HL-60/S4 treated with retinoic acid at 250 ng/mL for 4 days and 3 days (cell line): ENCODE measurements around the gene CAGE1.

Source experiments
- in situ Hi-C: fragments of 300-500 bp; cut with MboI; formaldehyde crosslinking; loops from 2 replicates; pipeline ENCODE4 v1.7.0; 2022; ENCODE audit warnings: low sequenced_read_pairs

The CAGE1 gene

DNA sequence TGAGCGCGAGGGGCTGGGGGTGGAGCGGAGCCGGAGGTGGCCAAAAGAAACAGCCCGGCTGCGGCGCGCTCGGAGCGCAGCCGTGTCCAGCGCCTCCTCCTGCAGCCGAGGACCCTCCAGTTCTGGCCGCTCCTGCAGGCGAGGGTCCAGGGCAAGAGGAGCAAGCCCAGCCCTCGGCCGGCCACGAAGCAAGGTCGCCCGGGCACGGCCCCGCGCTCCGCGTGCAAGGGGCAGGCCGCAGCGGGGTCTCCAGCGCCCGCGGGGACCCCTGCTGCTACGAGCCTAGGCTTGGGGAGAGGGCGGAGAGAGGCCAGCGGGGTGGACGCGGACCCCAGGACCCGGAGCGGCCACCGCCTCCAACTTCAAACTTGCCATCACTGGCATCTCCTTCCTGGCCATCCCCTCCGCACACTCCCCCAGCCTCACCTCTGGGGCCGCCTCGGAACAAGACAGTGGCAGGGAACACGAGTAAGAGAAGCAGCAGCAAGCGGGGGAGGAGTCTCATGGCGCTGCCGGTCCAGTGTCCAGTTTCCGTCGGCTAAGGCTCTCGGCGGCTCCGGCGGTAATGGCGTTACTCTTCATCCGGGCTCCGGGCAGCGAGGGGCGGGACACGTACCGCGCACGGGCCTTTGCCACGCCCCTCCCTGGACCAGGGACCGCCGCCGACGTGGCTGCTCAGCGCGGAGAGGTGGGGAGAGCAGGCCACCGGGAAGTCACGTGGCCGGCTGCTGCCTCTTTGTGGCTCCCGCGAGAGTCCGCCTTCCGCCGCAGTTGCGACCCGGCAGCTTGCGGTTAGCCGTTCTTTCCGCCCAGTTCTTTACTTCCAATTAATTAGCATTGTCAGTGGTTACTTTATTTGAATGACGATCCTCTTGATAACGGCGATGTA lies 76.7 kb downstream of the CAGE1 start, which contains the start of gene SSR1:
Gene SSR1, minus strand, starts transcription at position 584 of the 889 bp plus-strand sequence. Its CDS starts 79 bp downstream, at position 505.
- in situ Hi-C loops, result no loop called here

DNA sequence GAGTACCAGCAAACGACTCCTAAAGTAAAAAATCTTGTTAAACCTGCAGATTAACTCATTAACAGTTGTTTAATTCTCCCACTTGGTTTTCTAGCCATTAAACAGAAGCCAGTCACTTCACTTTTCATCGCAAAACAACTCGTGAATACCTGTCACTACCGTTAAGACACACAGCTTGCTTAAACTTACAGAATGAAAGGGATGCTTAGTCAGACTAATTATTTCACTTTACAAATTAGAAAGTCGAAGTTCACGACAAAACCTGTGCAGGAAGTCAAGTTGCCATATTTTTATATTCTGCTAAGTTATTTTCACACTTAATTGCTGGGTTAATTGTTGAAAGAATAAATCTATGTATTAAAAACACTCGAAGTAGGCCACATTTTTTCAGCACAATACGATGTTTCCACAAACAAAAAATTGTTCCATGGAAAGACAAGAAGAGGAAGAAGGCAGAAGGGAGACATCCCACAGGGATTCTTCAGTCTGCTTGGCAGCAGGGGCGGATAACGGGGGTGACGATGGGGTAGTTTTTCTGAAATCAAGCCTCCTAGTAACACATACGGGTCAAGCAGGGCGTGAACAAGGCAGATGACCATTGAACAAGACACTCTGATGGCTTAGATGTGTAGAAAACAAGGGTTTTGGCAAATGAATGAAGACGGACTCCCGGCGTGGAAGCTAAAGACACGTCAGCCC lies 77.5 kb downstream of the CAGE1 start:
- in situ Hi-C loops, result no loop called here

- in situ Hi-C loops, result no loop called here
Measured at GRCh38 chr6:7311176-7311575, 78.4 kb downstream of the CAGE1 start.

- in situ Hi-C loops, result no loop called here
Measured at GRCh38 chr6:7309050-7309449, 80.5 kb downstream of the CAGE1 start.

- in situ Hi-C loops, result no loop called here
Measured at GRCh38 chr6:7307533-7307932, 82.0 kb downstream of the CAGE1 start.

DNA sequence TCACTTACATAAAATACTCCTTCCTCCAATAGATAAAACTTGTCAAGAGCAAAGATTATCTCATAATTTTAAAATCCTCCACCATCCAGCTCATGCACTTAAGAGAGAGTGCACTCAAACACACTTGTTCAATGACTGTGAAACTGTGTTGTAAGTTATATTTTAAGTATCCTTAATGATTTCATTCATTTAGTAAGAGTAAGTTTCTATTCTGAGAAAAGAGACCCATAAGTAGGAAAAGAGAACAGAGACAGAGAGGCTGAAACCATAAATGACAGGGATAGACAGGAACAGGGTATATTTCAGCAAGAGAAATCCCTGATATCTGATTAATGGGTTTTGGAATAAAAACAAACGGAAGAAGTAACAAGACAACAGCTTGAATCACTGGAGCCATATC lies 84.7 kb downstream of the CAGE1 start:
- in situ Hi-C loops, result no loop called here

DNA sequence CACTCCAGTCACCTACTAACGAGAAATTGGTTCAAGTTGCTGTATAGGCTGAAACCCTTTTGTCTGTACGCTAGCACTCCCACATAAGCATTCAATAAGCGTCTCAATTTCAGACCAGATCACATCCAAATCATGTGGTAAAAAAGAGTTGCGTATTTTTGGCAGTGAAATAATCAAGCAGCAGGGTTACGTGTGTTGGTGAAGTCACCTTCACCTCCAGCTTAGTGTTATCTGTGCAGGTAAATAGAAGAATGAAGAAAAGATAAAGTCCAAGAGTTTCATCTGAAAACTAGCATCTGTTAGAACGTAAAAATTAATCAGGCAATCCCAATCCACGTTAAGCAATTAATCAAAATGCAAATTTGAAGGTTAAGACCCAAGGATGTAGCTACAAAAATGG lies 87.8 kb downstream of the CAGE1 start:
- in situ Hi-C loops, result no loop called here

GRCh38 chr6:7300926-7301325 lies 88.6 kb downstream of the CAGE1 start:
- in situ Hi-C loops, result no loop called here

DNA sequence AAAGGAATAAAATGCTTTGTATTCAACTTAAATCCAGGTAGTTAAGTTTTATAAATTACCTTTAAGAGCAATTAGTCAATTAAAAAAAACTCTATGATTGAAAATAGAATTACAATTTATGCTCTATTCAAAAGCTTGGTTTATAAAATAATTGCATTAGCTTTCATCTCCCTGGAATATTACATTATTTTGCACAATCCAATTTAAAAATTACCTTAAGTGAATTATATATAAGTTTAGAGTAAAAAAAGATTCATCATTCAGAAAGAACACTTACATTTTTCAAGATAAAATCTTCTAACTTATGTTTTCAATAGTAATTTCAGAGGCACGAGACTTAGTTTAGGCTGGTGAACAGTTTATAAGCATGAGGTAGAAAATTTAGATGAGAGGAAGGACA lies 91.4 kb downstream of the CAGE1 start:
- in situ Hi-C loops, result no loop called here

DNA sequence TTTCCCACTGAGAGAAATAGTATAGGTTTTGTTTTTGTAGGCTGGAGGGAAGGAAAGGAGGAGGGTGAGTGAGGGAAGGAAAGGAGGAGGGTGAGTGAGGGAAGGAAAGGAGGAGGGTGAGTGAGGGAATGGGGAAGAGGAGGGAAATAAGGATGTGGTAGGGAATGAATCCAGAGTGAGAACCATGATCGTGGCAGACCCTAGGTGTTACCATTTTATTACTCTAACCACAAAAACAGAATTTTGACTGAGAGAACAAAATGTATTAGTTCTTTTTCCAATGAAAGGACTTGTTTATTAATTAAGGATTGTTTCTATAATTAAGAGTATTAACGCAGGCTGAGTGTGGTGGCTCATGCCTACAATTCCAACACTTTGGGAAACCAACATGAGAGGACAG lies 92.9 kb downstream of the CAGE1 start:
- in situ Hi-C loops, result no loop called here

- in situ Hi-C loops, result no loop called here
Measured at GRCh38 chr6:7295916-7296315, 93.6 kb downstream of the CAGE1 start.

DNA sequence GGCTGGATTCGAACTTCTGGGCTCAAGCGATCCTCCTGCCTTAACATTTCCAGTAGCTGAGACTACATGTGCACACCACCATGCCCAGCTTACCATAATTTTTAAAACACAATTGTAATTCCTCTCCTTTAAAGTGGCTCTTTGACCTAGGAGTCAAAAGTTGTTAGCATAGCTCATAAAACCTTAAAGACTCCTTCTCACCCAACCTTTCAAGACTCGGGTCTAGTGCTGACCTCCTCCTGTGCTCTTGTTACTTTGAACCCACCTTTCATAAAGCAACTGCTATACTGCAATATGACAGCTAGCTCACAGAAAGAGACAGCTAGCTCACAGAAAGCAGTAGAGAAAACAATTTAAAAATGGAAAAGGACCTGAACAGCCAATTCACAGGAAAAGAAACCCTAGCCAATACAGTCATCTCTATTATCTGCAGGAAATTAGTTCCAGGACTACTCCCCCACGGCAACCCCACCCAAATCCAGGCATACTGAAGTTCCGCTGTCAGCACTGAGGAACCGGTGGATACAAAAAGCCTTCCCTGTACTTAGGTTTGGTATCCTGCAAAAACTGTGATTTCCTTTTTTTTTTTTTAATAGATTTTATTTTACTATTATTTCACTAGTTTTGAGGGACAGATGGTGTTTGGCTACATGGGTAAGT lies 96.8 kb downstream of the CAGE1 start:
- in situ Hi-C loops, result no loop called here

DNA sequence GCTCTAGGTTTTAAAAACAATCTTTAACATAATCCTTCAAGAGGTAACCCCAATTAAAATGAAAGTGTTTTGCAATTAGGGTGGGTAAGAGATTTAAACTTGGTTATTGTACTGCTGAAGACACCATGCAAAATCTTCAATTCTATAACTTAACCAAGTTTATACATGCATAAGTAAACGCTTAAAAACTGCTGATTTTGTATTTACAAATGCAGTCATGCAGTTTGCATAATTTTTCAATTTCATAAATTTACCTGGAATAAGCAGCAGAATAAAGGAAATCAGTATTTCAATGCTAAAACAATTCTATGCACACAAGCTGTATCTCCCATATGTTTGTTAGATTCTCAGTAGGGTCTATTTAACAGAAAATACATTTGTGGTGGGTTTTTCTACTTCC lies 99.5 kb downstream of the CAGE1 start:
- in situ Hi-C loops, result no loop called here

- in situ Hi-C loops, result no loop called here
Measured at GRCh38 chr6:7285416-7285815, 104.1 kb downstream of the CAGE1 start.

- in situ Hi-C loops, result no loop called here
Measured at GRCh38 chr6:7283676-7284075, 105.9 kb downstream of the CAGE1 start.

GRCh38 chr6:7282097-7282906 lies 107.2 kb downstream of the CAGE1 start:
- in situ Hi-C loops, result no loop called here
